H1 (cell line): ENCODE results near the gene SMLR1. TPM values are rescaled to one million over a fixed set of nuclear protein-coding genes. Genes with fewer than 3 reads are reported as not detected.

Source experiments
- E2F6 ChIP-seq: IDR thresholded peaks from 2 replicates; pipeline ENCODE4 v1.6.1; 2012; ENCODE audit warnings: inconsistent platforms
- POLR2A ChIP-seq, 2 experiments: IDR thresholded peaks; 1 replicate in 1 of 2; 2 replicates in 1 of 2; pipeline ENCODE4 v1.6.1; 2011; ENCODE audit warnings: low read depth in 2 of 2, low read length in 2 of 2, mild to moderate bottlenecking in 2 of 2; ENCODE audit errors: control extremely low read depth in 1 of 2
- RNF2 ChIP-seq: fragments of 200-900, 300-1000 bp; sonication (generic); IDR thresholded peaks from 2 replicates; pipeline ENCODE4 v1.7.1; 2016; ENCODE audit warnings: borderline replicate concordance, low read depth, mild to moderate bottlenecking, antibody characterized with exemption, low read length; ENCODE audit not compliant: poor library complexity, severe bottlenecking; ENCODE audit errors: missing control alignments
- SIN3A ChIP-seq, 2 experiments: IDR thresholded peaks in 1 of 2; conservative IDR thresholded peaks in 1 of 2; 2 replicates each; pipeline ENCODE4 v1.6.1; 2011 to 2012; ENCODE audit warnings: low read length in 2 of 2, improper control_type of control experiment in 1 of 2, low read depth in 1 of 2, mild to moderate bottlenecking in 1 of 2
- polyA plus RNA-seq, 7 experiments: library from polyadenylated mRNA; depleted of rRNA in 3 of 7; stranded (reverse) in 5 of 7; unstranded in 2 of 7; fragments of >200 nt in 5 of 7; fragments of 200-250 nt in 2 of 7; gene quantifications; 1 replicate in 5 of 7; 2 replicates in 1 of 7; 4 replicates in 1 of 7; pipeline versions ENCODE4 v1.2.1 to v1.2.3, GENCODE V29; 2011 to 2013; ENCODE audit warnings: missing spikeins in 2 of 7, mixed read lengths in 2 of 7
- total RNA-seq: library from RNA; stranded (reverse); fragmentation: NEBNext Ultra II Directional; extraction: Animal tissue kit (Norgen Biotek cat#: 25700); gene quantifications from 2 replicates; pipeline ENCODE4 v1.2.1, GENCODE V29; 2021

SMLR1 gene
- total and polyA plus RNA-seq, 2 of the 8 experiments (the other 6 are each of a cell fraction or from before 2014, with no cell fraction given), result not detected

GRCh38 chr6:130852844-130853554 is 25.8 kb downstream of the SMLR1 start (continued):
- TF ChIP-seq RNF2 (no peak), E2F6 (no peak), SIN3A (conservative IDR thresholded peaks at IDR 0.05 in 1 of 2, IDR thresholded peaks at IDR 0.05 in 1 of 2; ENCODE audit: low read depth in 1 of 2, low read length in 2 of 2) (no peak), POLR2A (IDR thresholded peaks at IDR 0.05; ENCODE audit: control extremely low read depth in 1 of 2, low read depth in 2 of 2, low read length in 2 of 2) (no peak)
